NCI-H2196 (cell line): ENCODE measurements around the gene BCL11A.

ENCODE experiments used
- DNase-seq: peaks from one replicate; lab custom pipeline; 2025; ENCODE audit not compliant: unreplicated experiment; lab: John Stamatoyannopoulos, UW

The BCL11A gene

GRCh38 chr2:60559880-60560279 lies 6.4 kb upstream of the BCL11A start:
- DNase-seq, result no peak

DNA sequence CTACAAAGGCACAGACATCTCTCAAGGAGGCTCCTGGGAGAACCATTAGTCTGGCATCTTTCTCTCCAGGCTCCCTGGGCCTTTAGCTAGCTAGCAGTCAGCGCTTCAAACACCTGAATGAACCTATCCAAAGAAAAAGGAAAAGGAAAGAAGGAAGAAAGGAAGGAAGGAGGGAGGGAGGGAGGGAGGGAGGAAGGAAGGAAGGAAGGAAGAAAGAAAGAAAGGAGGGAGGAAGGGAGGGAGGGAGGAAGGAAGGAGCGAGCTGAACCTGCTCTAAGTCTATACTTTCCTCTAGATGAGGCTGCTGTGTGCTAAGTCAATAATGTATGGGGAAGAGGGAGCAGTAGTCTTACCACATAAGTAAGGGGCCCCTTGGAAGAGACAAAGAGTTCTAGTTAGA lies 5.1 kb upstream of the BCL11A start:
- no peak for DNase-seq

GRCh38 chr2:60557486-60557864 lies 4.0 kb upstream of the BCL11A start:
- no peak for DNase-seq

DNA sequence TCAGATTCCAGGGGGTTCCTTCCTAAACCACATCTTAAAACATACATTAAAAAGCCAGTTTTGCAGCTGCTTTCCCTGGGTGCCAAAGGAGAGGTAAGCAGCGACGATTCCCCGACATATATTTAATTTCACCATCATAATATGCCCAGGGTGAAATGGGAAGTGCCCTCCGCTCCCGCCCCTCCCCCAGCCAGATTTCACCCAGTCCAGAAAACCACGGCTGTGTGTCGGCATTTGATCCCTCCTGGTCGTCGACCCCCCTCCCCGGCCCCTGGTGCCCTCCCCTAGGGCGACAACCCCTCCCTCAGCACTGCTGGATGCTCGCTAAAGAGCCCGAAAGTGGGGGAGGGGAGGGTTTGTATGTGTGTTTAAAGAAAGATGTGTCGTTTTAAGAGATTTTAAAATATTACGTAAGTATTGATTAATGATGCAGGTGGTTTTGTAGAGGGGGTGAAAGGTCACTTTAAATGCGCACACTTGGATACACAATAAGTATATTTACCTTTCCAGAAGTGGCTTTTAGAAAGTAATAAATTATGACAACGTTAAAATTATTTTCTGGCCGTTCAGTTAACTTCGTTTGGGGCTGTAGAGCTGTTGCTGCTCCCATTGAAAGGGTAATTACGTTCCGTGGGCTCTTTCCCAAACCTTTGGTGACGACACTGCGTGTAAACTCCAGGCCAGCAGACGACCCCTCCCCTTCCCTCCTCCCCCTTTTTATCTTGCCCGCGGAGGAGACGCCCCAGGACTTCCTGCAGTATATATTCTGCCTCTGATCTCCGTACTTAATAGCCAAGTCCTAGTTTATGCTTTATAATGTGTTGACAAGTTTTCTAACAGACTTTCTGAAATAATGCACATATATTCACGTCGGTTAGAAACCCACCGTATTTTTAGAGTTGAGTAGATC lies 3.4 kb upstream of the BCL11A start:
- DNase-seq, result no peak

DNA sequence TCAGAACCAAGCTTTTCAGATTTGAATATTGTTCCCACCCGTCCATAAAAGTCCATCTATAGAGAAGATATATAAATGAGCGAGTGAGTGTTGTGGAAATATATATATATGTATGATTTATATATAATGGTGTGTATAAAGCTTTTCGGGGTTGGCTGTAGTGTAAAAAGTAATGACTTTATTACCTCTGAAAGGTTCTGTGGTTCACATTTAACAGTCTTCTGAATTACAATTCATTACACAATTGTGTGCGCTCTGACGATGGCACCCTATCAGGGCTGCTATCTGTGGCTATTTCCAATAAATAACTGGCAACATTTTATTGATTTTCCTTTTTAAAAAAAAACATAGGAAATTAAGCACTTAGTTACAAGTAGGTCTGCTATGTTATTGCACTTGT lies 2.7 kb upstream of the BCL11A start:
- DNase-seq, result no peak

GRCh38 chr2:60555783-60556139 lies 2.3 kb upstream of the BCL11A start:
- no peak for DNase-seq

- peak; percentile 3 for DNase-seq
Measured at GRCh38 chr2:60555066-60555782, 1.8 kb upstream of the BCL11A start.

DNA sequence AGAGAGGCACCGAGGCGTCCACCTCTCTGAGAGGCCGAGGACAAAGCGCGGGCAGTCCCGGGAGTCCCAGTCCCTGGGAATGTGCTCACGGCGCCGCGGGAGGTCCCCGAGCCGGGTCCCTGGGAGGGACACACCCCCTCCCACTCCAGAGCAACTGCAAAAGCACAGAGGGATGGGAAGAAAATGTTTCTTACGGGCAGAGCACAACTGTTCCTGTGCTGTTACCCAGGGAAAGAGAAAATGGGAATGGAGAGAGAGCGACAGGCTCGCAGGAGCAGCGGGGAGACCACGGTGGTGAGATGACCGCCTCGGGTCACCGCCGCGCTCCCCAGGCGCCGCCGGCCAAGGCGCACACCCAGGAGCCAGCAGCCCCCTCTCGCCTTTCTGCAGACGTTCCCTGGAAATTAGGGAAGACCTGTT lies 1.2 kb upstream of the BCL11A start:
- DNase-seq, result no peak

DNA sequence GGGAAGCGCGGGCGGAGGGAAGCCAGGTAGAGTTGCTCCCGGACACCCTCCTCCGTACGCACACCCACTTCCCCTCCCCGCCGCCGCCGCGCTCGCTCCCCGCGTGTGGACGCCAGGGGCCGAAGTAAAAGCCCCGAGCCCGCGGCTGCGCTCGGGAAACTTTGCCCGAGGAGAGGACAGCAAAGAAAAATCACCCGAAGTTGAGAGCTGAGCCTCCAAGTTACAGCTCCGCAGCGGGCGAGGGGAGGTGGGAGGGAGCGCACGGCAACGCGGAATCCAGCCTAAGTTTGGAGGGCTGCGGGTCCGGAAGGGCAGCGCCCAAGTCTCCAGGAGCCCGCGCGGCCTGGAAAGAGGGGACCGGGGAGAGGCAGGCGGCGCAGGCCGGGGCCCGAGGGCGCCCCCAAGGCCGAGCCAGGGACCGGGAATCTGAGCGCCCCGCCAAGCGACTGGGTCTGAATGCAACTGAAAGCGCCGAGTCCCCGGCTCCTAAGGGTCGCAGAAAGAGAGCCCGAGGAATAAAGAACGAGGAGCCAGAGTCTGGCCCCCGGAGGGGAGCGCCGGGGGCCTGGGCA lies 706 bp upstream of the BCL11A start:
- DNase-seq, result no peak

GRCh38 chr2:60552851-60553494 lies 481 bp downstream of the BCL11A start:
- no peak for DNase-seq

DNA sequence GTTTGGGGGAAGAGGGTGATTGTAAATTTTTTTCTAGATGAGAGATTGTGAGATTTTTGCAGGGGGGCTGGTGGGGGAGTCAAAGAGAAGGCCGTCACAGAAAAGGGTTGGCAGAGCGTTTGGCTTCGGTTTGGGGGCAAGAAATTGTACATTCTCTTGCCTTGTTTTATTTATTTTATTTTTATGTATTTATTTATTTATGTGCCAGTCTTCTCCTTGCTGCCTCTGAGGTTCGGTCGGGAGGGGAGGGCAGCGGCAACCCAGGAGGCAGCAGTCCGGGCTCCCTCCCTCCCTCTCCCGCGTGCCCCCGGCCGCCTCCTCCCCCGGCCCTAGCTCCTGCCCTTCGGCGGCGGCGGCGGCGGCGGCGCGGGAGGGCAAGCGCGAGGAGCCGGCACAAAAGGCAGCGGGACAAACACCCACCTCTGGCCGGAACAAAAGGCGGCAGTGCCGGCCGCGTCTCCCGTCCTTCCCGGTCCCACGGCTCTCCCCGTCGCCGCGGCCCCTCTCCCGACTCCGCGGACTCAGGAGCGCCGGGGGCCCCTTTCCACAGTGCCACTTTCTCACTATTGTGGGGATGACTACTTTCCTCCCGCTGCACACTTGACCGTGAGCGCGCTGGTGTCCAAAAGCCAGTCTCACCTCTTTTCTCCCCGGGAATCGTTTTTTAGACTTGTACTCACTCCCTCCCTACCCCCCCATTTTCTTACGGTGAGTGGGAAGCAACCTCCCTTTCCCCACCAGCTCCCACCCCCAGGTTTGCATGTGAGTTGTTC lies 1.2 kb downstream of the BCL11A start:
- DNase-seq, result no peak

DNA sequence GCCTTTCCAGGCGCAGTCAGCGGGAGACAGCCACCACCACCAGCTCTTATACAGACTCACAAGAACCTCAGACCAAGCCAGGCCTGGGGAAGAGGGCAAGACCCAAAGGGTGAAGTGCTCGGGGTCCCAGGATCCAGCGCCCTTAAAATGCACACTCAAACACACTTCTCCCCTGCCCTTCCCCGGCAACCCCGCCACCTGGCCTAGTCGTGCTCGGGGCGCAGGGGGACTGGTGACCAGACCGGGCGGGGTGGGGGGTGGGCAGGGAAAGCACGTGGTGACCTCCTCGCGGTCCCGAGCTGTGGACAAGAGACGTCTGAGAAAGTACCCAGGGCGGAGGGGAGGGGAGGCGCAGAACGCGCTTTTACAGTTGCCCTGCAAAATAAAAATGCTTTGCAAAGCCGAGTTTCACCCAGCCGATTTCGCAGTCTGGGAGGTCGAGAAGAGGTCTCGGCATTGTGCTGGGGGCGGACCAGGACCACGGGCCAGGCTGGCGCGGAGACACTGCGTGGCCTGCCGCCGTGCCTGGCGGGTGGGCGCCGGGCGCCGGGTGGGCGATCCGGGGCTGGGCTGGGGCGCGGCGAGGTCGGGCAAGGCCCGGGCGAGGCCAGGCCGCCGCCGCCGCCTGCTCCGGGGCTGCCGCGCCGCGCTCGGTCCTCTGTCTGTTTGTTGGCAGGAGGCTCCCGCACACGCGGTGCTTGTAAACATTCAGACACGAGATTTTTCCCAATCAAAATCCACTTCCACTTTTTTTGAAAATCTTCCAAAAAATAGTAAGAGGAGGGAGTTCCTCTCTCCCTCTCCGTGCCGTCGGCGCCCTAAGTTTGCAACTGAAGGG lies 2.0 kb downstream of the BCL11A start:
- DNase-seq, result no peak

DNA sequence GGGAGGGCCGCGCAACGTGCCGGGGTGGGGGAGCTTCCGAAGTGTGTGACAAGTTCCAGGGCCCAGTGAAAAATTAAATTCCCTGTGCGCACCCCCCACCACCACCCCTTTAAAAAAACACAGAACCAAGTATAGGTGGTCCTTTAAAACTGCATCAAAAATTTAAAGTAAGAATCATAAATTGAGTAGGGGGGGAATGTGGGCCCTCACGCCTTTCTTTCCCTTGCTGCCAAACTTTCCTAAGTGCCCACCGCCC lies 2.5 kb downstream of the BCL11A start:
- DNase-seq, result no peak

DNA sequence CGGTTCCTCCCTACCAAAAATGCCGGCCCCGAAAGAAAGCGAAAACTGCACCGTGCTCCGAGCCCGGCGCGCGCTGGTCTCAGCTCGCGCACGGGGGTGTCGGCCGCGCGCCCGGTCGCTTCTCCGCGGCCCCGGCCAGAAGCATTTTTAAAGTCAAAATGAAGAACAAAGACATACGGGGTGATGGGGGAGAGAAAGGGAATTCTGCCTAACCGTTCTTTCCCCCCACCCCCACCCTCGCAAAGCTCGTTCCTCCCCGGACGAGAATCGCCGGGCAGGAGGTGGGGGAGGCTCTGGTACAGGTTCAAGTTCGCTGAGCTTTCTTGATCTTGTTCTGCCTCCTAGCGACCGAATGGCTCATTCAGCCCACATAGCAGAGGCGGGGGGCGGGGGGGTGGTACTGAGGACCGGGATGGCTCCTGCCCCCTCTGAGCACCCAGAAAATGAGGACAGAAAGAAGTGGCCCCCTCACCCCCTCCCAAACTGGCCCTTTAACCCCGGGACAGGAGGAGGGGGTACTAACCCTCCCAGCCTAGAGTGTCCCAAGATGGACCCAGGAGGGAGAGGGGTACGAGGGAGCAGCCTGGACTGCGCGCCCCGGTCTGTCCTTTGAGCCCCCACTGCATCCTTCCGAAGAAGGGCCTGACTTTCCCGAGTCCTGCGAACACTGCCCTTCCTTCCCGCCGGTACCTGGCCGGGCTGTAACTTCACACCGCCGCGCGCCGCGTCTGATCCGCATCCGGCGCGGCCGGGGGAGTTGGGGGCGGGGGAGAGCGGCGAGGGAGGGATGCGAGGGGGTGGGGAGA lies 3.1 kb downstream of the BCL11A start:
- peak; percentile 43 for DNase-seq

- DNase-seq, result no peak
Measured at GRCh38 chr2:60549928-60550177, 3.6 kb downstream of the BCL11A start.

DNA sequence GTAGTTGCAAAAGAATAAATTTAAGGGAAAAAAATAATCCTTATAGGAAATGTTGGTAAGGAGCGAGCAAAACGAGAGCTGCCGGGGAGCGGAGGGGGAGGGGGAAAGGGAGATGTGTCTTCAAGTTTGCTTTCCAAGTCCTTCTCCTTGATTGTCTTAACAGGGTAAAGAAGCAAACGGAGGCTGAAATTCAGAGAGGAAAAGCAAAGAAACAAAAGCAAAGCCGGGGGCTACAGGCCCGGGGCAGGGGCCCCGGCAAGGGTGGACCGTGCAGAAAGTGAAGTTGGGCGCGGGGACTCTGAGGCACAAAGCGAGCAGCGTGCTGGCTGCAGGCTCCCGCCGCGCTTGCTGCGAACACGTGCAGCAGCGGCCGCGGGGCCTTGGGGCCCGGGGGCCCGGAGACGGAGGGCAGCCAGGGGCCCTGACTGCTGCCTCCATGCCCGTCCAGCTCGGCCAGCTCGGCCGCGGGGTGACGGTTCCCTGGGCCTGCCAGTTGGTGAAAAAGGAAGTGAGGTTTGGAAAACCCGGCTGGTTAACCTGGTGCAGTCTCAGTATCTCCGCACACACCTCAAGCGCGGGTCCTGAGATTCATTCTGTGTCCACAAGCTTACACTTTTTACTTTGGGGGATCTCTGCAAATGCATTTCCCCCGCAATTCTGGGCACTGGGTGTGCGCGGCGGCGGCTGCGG lies 4.1 kb downstream of the BCL11A start:
- DNase-seq, result no peak

GRCh38 chr2:60548845-60549237 lies 4.6 kb downstream of the BCL11A start:
- DNase-seq, result no peak

DNA sequence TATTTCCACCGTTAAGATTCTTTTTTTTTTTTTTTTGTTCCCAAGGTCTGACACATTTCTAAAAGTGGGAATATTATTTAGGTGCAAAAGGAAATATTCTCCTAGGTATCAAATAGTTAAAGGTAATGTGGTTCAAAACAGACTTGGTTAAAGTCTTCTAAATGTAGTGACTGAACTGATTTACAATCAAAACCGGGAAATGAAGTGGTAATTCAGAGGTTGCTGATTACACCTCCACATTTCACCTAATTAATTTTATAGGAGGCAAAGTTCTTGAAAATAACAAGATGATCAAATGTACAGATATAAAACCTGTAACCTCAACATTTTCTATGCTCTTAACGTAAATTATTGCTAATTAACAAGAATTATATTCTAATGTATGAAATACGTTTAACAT lies 5.1 kb downstream of the BCL11A start:
- DNase-seq, result no peak

DNA sequence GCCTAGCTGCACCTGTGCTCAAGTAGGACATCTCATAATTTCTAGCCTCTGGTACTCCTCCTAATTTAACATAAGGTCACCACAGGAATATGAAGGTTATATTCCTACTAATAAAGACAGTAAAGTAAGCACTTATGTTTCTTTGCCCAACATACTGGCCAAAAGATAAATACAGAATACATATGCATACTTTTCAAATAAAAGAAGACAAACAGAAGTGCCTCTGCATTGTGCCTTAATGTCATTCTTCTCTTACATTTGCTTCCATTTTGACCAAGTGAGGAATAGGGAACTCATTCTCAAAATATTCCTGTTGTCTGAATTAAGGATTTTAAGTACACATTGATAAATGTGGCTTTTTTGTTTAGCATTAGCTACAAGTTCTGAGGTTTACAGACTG lies 5.6 kb downstream of the BCL11A start:
- DNase-seq, result no peak
